Measurements from ENCODE around the gene STK16. TPM values are rescaled to one million over a fixed set of nuclear protein-coding genes. Genes with fewer than 3 reads are reported as not detected.

Gene STK16
- total RNA-seq, 8 experiments from 2014 or later = 14.6 to 36.9 (median 23.7) TPM

GRCh38 chr2:219230059-219230540 is 15.2 kb upstream of the STK16 start:
- peak in 5 of 8 experiments; percentile 1 to 14 (median 6) for ATAC-seq (replicated peaks in 6 of 8)
- H3K4me3 ChIP-seq = peak overlapping the region; percentile 55 to 90 (median 87)
- in situ Hi-C loops (cut with MboI; ENCODE audit: low pct_unique_long_range_greater_than_20kb in 2 of 9, low sequenced_read_pairs in 9 of 9, unreplicated experiment in 9 of 9) = no loop called here
- peak overlapping the region; percentile 62 to 68 for H3K27ac ChIP-seq
- peaks cover 17 to 18% of the 10 kb centered on the region in 2 donors for H3K4me1 ChIP-seq (replicated peaks in 1 of 2)
- 0 to 10% (median 2%) methylated on average over 2 to 20 of the region's 24 CpGs; no CpG with 5 or more reads in 2 of the 10 experiments for WGBS, 10 experiments

GRCh38 chr2:219234331-219234730 is 10.9 kb upstream of the STK16 start:
- 80 to 100% (median 88%) methylated on average over 1 to 3 of the region's 3 CpGs; no CpG with 5 or more reads in 4 of the 10 experiments for WGBS, 10 experiments
- Histone ChIP-seq H3K4me3 (no peak overlapping the region), H3K4me1 (replicated peaks in 1 of 2) (peaks cover 6 to 8% of the 10 kb centered on the region in 2 donors), H3K27ac (no peak overlapping the region)
- in situ Hi-C loops (cut with MboI; ENCODE audit: low pct_unique_long_range_greater_than_20kb in 2 of 9, low sequenced_read_pairs in 9 of 9, unreplicated experiment in 9 of 9) = no loop called here
- no peak for ATAC-seq (replicated peaks in 6 of 8)

GRCh38 chr2:219243291-219243761 is 2.0 kb upstream of the STK16 start:
- no peak for ATAC-seq (replicated peaks in 6 of 8)
- H3K27ac ChIP-seq = no peak overlapping the region
- in situ Hi-C loops (cut with MboI; ENCODE audit: low pct_unique_long_range_greater_than_20kb in 2 of 9, low sequenced_read_pairs in 9 of 9, unreplicated experiment in 9 of 9) = no loop called here
- H3K4me3 ChIP-seq = no peak overlapping the region
- 47 to 86% (median 81%) methylated on average over 1 to 12 of the region's 28 CpGs; no CpG with 5 or more reads in 4 of the 10 experiments for WGBS, 10 experiments
- peaks cover 13 to 15% of the 10 kb centered on the region in 2 donors for H3K4me1 ChIP-seq (replicated peaks in 1 of 2)

- Histone ChIP-seq H3K27ac (peak overlapping the region; percentile 87 to 95), H3K4me1 (replicated peaks in 1 of 2) (peaks cover 22 to 25% of the 10 kb centered on the region in 2 donors), H3K4me3 (peak overlapping the region; percentile 59 to 93 (median 73))
- in situ Hi-C loops (cut with MboI; ENCODE audit: low pct_unique_long_range_greater_than_20kb in 2 of 9, low sequenced_read_pairs in 9 of 9, unreplicated experiment in 9 of 9) = no loop called here
- 0 to 92% (median 40%) methylated on average over 1 to 5 of the region's 6 CpGs; no CpG with 5 or more reads in 3 of the 10 experiments for WGBS, 10 experiments
- ATAC-seq (replicated peaks in 6 of 8) = no peak
Measured at GRCh38 chr2:219244789-219245147, 511 bp upstream of the STK16 start.

GRCh38 chr2:219245899-219246230 is 586 bp downstream of the STK16 start:
- Histone ChIP-seq H3K27ac (peak overlapping the region; percentile 87 to 95), H3K4me3 (peak overlapping the region; percentile 59 to 93 (median 73)), H3K4me1 (replicated peaks in 1 of 2) (peaks cover 24 to 29% of the 10 kb centered on the region in 2 donors)
- WGBS, 10 experiments = 0 to 20% (median 9%) methylated on average over 1 to 6 of the region's 10 CpGs; no CpG with 5 or more reads in 6 of the 10 experiments
- ATAC-seq (replicated peaks in 6 of 8) = peak in 2 of 8 experiments; percentile 3 to 6
- in situ Hi-C loops (cut with MboI; ENCODE audit: low pct_unique_long_range_greater_than_20kb in 2 of 9, low sequenced_read_pairs in 9 of 9, unreplicated experiment in 9 of 9) = no loop called here

- in situ Hi-C loops (cut with MboI; ENCODE audit: low pct_unique_long_range_greater_than_20kb in 2 of 9, low sequenced_read_pairs in 9 of 9, unreplicated experiment in 9 of 9) = no loop called here
- H3K27ac ChIP-seq = no peak overlapping the region
- 91 to 100% (median 100%) methylated on average over 1 to 6 of the region's 10 CpGs; no CpG with 5 or more reads in 4 of the 10 experiments for WGBS, 10 experiments
- no peak for ATAC-seq (replicated peaks in 6 of 8)
- peaks cover 24 to 29% of the 10 kb centered on the region in 2 donors for H3K4me1 ChIP-seq (replicated peaks in 1 of 2)
- peak overlapping the region in 4 of 5 donors; percentile 62 to 93 (median 77) for H3K4me3 ChIP-seq
Measured at GRCh38 chr2:219246559-219246958, 1.3 kb downstream of the STK16 start.

GRCh38 chr2:219247678-219248642 is 2.7 kb downstream of the STK16 start:
- 89 to 100% (median 94%) methylated on average over 1 to 6 of the region's 17 CpGs; no CpG with 5 or more reads in 3 of the 10 experiments for WGBS, 10 experiments
- ATAC-seq (replicated peaks in 6 of 8) = no peak
- no peak overlapping the region for H3K4me3 ChIP-seq
- H3K4me1 ChIP-seq (replicated peaks in 1 of 2) = peaks cover 26 to 35% of the 10 kb centered on the region in 2 donors
- in situ Hi-C loops (cut with MboI; ENCODE audit: low pct_unique_long_range_greater_than_20kb in 2 of 9, low sequenced_read_pairs in 9 of 9, unreplicated experiment in 9 of 9) = no loop called here
- H3K27ac ChIP-seq = peak overlapping the region in 1 of 2 donors; percentile 15

GRCh38 chr2:219248845-219249202 is 3.5 kb downstream of the STK16 start:
- peak overlapping the region; percentile 67 to 85 for H3K27ac ChIP-seq
- in situ Hi-C loops (cut with MboI; ENCODE audit: low pct_unique_long_range_greater_than_20kb in 2 of 9, low sequenced_read_pairs in 9 of 9, unreplicated experiment in 9 of 9) = no loop called here
- H3K4me1 ChIP-seq (replicated peaks in 1 of 2) = peaks cover 34 to 39% of the 10 kb centered on the region in 2 donors
- H3K4me3 ChIP-seq = peak overlapping the region in 1 of 5 donors; percentile 3
- no peak for ATAC-seq (replicated peaks in 6 of 8)
- WGBS, 10 experiments = 0 to 83% (median 73%) methylated on average over 1 to 2 of the region's 2 CpGs; no CpG with 5 or more reads in 4 of the 10 experiments

- 0 to 80% (median 0%) methylated on average over 1 to 2 of the region's 7 CpGs; no CpG with 5 or more reads in 5 of the 10 experiments for WGBS, 10 experiments
Measured at GRCh38 chr2:219249203-219249980, 4.1 kb downstream of the STK16 start.

GRCh38 chr2:219250049-219250781 is 4.9 kb downstream of the STK16 start:
- Histone ChIP-seq H3K4me1 (replicated peaks in 1 of 2) (peaks cover 28 to 37% of the 10 kb centered on the region in 2 donors), H3K27ac (peak overlapping the region; percentile 67 to 85), H3K4me3 (no peak overlapping the region)
- no peak for ATAC-seq (replicated peaks in 6 of 8)
- in situ Hi-C loops (cut with MboI; ENCODE audit: low pct_unique_long_range_greater_than_20kb in 2 of 9, low sequenced_read_pairs in 9 of 9, unreplicated experiment in 9 of 9) = no loop called here
- whole genome bisulfite sequencing, 10 experiments = 60 to 95% (median 81%) methylated on average over 2 to 14 of the region's 22 CpGs

More at GRCh38 chr2:219249203-219249980, 4.1 kb downstream of the STK16 start:
- peaks cover 32 to 38% of the 10 kb centered on the region in 2 donors for H3K4me1 ChIP-seq (replicated peaks in 1 of 2)
- ATAC-seq (replicated peaks in 6 of 8) = peak; percentile 6 to 71 (median 58)
- peak overlapping the region in 2 of 5 donors; percentile 1 to 3 for H3K4me3 ChIP-seq
- H3K27ac ChIP-seq = peak overlapping the region; percentile 67 to 85
- in situ Hi-C loops (cut with MboI; ENCODE audit: low pct_unique_long_range_greater_than_20kb in 2 of 9, low sequenced_read_pairs in 9 of 9, unreplicated experiment in 9 of 9) = no loop called here

GRCh38 chr2:219251656-219252055 is 6.4 kb downstream of the STK16 start:
- H3K4me3 ChIP-seq = no peak overlapping the region
- peaks cover 22 to 29% of the 10 kb centered on the region in 2 donors for H3K4me1 ChIP-seq (replicated peaks in 1 of 2)
- ATAC-seq (replicated peaks in 6 of 8) = no peak
- no peak overlapping the region for H3K27ac ChIP-seq
- in situ Hi-C loops (cut with MboI; ENCODE audit: low pct_unique_long_range_greater_than_20kb in 2 of 9, low sequenced_read_pairs in 9 of 9, unreplicated experiment in 9 of 9) = no loop called here
- 50 to 90% (median 79%) methylated on average over 1 to 6 of the region's 6 CpGs; no CpG with 5 or more reads in 6 of the 10 experiments for WGBS, 10 experiments

GRCh38 chr2:219252084-219252483 is 6.8 kb downstream of the STK16 start:
- no peak overlapping the region for H3K27ac ChIP-seq
- peak overlapping the region in 1 of 5 donors; percentile 51 for H3K4me3 ChIP-seq
- WGBS, 10 experiments = 30 to 38% methylated on average over 1 to 2 of the region's 5 CpGs; no CpG with 5 or more reads in 8 of the 10 experiments
- no peak for ATAC-seq (replicated peaks in 6 of 8)
- H3K4me1 ChIP-seq (replicated peaks in 1 of 2) = peaks cover 21 to 28% of the 10 kb centered on the region in 2 donors
- in situ Hi-C loops (cut with MboI; ENCODE audit: low pct_unique_long_range_greater_than_20kb in 2 of 9, low sequenced_read_pairs in 9 of 9, unreplicated experiment in 9 of 9) = no loop called here

Data from motor neuron (in vitro differentiated cells).